ENCODE data around the gene FBXO3.
"Not testable (repeated sequence)": the region's sequence is repeated elsewhere in the genome, so short reads cannot be mapped to it uniquely, and the experiment has no call there.

FBXO3 gene

DNA sequence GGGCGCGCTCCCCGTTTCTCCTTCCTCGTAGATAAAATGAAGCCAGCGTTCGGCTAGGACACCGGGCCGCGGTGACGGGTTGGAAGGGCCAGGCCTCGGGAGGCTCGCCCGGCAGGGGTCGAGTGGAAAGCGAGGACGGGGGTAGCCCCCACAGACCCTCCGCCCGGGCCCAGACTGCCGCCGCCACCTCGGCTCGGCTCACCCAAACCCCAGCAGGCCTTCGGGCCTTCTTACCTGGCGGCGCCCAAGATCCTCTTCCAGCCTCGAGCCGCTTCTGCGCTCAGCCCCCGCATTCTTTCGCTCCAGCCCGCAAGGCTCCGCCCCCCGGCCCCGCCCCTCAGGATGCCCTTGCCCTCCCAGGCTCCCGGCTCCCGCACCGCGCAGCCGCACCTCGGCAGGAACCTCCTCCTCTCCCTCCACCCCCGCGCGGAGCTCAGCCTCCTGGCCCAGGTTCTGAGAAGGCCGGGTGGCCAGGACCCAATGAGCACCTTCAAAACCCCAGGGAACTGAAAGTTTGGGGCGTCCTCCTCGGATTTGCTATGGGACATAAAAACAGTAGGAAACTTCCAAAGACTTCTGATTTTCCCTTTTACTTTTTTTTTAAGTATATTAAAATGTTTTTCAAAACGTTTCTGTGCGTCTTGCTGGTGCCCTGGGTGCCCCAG lies 38.0 kb downstream of the FBXO3 start, which contains the start of gene CD59:
CD59 (minus strand) TSS at position 276 of the 665 bp plus-strand sequence. CDS start 13,978 bp downstream, outside the sequence.
- no peak for TF ChIP-seq CTCF (IDR thresholded peaks at IDR 0.05; ENCODE audit: low read length, missing control alignments)
- peak within 1 kb of the TSS; percentile 88 for H3K4me3 ChIP-seq (replicated peaks; ENCODE audit: low read depth, low read length)
- peak; percentile 94 for DNase-seq (ENCODE audit: low read depth)

- peak overlapping the region; percentile 88 for H3K4me3 ChIP-seq (replicated peaks; ENCODE audit: low read depth, low read length)
- no peak for TF ChIP-seq CTCF (IDR thresholded peaks at IDR 0.05; ENCODE audit: low read length, missing control alignments)
- no peak for DNase-seq (ENCODE audit: low read depth)
Observed at GRCh38 chr11:33735271-33736147, 38.8 kb downstream of the FBXO3 start.

GRCh38 chr11:33734441-33735270 lies 39.7 kb downstream of the FBXO3 start:
- H3K4me3 ChIP-seq (replicated peaks; ENCODE audit: low read depth, low read length), result peak overlapping the region; percentile 88

DNA sequence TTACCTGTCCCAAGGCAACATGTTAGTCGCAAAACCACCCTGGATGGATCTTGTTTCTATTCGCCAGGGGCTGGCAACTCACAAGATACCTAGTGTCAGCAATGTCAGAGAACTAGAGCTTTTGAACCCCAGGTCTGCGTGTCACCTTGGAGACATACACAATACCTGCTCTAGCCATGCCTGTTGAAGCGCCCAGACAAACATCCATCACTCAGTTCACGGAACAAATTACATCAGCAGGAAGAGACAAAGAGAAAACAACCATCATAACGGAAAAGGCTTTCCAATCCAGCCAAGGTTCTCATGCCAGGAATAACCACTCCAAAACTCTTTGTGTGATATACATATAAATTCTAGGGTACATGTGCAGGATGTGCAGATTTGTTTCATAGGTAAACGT lies 40.3 kb downstream of the FBXO3 start:
- DNase-seq (ENCODE audit: low read depth), result peak; percentile 38
- TF ChIP-seq CTCF (IDR thresholded peaks at IDR 0.05; ENCODE audit: low read length, missing control alignments), result no peak
- peak overlapping the region; percentile 88 for H3K4me3 ChIP-seq (replicated peaks; ENCODE audit: low read depth, low read length)

More at GRCh38 chr11:33734441-33735270, 39.7 kb downstream of the FBXO3 start:
- no peak for TF ChIP-seq CTCF (IDR thresholded peaks at IDR 0.05; ENCODE audit: low read length, missing control alignments)
- peak; percentile 65 for DNase-seq (ENCODE audit: low read depth)

- TF ChIP-seq CTCF (IDR thresholded peaks at IDR 0.05; ENCODE audit: low read length, missing control alignments), result no peak
- peak overlapping the region; percentile 25 for H3K4me3 ChIP-seq (replicated peaks; ENCODE audit: low read depth, low read length)
- DNase-seq (ENCODE audit: low read depth), result no peak
Observed at GRCh38 chr11:33731723-33732531, 42.4 kb downstream of the FBXO3 start.

DNA sequence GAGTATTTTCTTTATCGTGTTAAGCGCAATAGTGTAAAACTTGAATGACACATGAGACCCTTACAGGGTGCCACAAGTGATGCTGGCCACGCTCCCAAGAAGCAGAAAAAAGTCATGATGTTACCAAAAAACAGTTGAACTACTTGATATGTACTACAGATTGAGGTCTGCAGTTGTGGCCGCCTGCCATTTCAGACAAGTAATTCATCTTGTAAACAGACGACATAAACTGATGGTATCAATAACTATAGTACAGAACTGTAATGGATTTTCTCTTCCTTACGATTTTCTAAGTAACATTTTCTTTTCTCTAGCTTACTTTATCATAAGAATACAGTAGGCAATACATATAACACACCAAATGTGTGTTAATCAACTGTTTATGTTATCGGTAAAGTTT lies 43.6 kb downstream of the FBXO3 start:
- no peak for TF ChIP-seq CTCF (IDR thresholded peaks at IDR 0.05; ENCODE audit: low read length, missing control alignments)
- DNase-seq (ENCODE audit: low read depth), result no peak
- peak overlapping the region; percentile 24 for H3K4me3 ChIP-seq (replicated peaks; ENCODE audit: low read depth, low read length)

GRCh38 chr11:33729072-33729664 lies 45.2 kb downstream of the FBXO3 start:
- DNase-seq (ENCODE audit: low read depth); H3K4me3 ChIP-seq (replicated peaks; ENCODE audit: low read depth, low read length): not testable (repeated sequence)

DNA sequence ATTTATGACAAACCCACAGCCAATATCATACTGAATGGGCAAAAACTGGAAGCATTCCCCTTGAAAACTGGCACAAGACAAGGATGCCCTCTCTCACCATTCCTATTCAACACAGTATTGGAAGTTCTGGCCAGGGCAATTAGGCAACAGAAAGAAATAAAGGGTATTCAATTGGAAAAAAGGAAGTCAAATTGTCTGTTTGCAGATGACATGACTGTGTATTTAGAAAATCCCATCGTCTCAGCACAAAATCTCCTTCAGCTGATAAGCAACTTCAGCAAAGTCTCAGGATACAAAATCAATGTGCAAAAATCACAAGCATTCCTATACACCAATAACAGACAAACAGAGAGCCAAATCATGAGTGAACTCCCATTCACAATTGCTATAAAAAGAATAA lies 46.8 kb downstream of the FBXO3 start:
- not testable (repeated sequence) for DNase-seq (ENCODE audit: low read depth); H3K4me3 ChIP-seq (replicated peaks; ENCODE audit: low read depth, low read length)

Data from fibroblast of pulmonary artery (primary cell).